K562 (cell line): Measurements from ENCODE around the gene TENT4B. TPM values are rescaled to one million over a fixed set of nuclear protein-coding genes. Genes with fewer than 3 reads are reported as not detected.

Experiments used
- ATAC-seq: fragments of 200-7000 bp; cut with Tn5 transposase; 3 replicates; pipeline ENCODE4 v1.9.1; 2020; ENCODE audit warnings: moderate library complexity
- BruUV-seq: library from RNA; stranded (reverse); fragments of 400-500 nt; replicated peaks from 2 replicates; lab custom pipeline; 2021; lab: Mats Ljungman, UMichigan
- CTCF ChIA-PET: fragments of 300-600 bp; formaldehyde crosslinking; extraction: SDS; loops from one replicate; lab custom pipeline; 2021; ENCODE audit warnings: low intra/inter-chr PET ratio; lab: Yijun Ruan, JAX
- POLR2A ChIA-PET: fragments of 300-600, 350-650 bp; sonication (Branson Sonifier 250); formaldehyde crosslinking; extraction: SDS; loops from one replicate; lab custom pipeline; 2021; ENCODE audit warnings: antibody characterized with exemption, inconsistent platforms; lab: Yijun Ruan, JAX
- DNase-seq, 4 experiments: peaks; one replicate each; pipeline versions ENCODE4 v3.0.0 to v3.0.0-alpha.2; 2011 to 2018; ENCODE audit warnings: low spot score in 3 of 4, mixed read lengths in 3 of 4; ENCODE audit errors: extremely low read depth in 1 of 4
- FAIRE-seq: peaks from 2 replicates; lab custom pipeline; 2011; peaks lifted over from hg19 to GRCh38; lab: Jason Lieb, UNC
- H2AFZ ChIP-seq: 2 replicates; pipeline ENCODE4 v1.6.0; 2011; ENCODE audit warnings: low read depth, low read length, control low read depth, inconsistent platforms
- H3K27ac ChIP-seq: fragments of 200-600 bp; 3 replicates; pipeline ENCODE4 v1.8.0; 2011; ENCODE audit warnings: low read depth, mild to moderate bottlenecking, control low read depth, inconsistent platforms, low read length, moderate library complexity, mixed read lengths; ENCODE audit errors: extremely low read depth
- H3K27me3 ChIP-seq, 2 experiments: fragments of 300-600 bp in 1 of 2; 2 replicates in 1 of 2; 3 replicates in 1 of 2; pipeline versions ENCODE4 v1.6.0 to v1.8.0; 2011; ENCODE audit warnings: inconsistent platforms in 2 of 2, low read length in 2 of 2, mild to moderate bottlenecking in 1 of 2, mixed read lengths in 1 of 2, moderate library complexity in 1 of 2; ENCODE audit not compliant: control insufficient read depth in 2 of 2, insufficient read depth in 2 of 2
- H3K36me3 ChIP-seq: fragments of 300-600 bp; 3 replicates; pipeline ENCODE4 v1.8.0; 2011; ENCODE audit warnings: mild to moderate bottlenecking, low read length, inconsistent platforms; ENCODE audit not compliant: control insufficient read depth, insufficient read depth
- H3K4me1 ChIP-seq, 2 experiments: fragments of 200-600 bp in 1 of 2; replicated peaks in 1 of 2; 2 replicates in 1 of 2; 3 replicates in 1 of 2; pipeline versions ENCODE4 v1.5.1 to v1.8.0; 2011; ENCODE audit warnings: inconsistent platforms in 2 of 2, low read length in 2 of 2, mild to moderate bottlenecking in 1 of 2, mixed read lengths in 1 of 2, moderate library complexity in 1 of 2; ENCODE audit not compliant: control insufficient read depth in 2 of 2, insufficient read depth in 2 of 2
- H3K4me2 ChIP-seq: 2 replicates; pipeline ENCODE4 v1.6.1; 2011; ENCODE audit warnings: low read length, control low read depth, inconsistent platforms, mixed read lengths; ENCODE audit not compliant: insufficient read depth
- H3K4me3 ChIP-seq: fragments of 200-600 bp; sonication (generic), shearing (Covaris generic); 2 replicates; pipeline ENCODE4 v1.5.1; 2016; ENCODE audit warnings: control low read depth, inconsistent platforms
- H3K79me2 ChIP-seq: fragments of 200-600 bp; 3 replicates; pipeline ENCODE4 v1.8.0; 2011; ENCODE audit warnings: low read length, inconsistent platforms; ENCODE audit not compliant: control insufficient read depth, insufficient read depth
- H3K9ac ChIP-seq, 2 experiments: 2 replicates each; pipeline versions ENCODE4 v1.6.0 to v1.6.1; 2011; ENCODE audit warnings: low read depth in 2 of 2, low read length in 2 of 2, control low read depth in 1 of 2, inconsistent platforms in 1 of 2, mild to moderate bottlenecking in 1 of 2, mixed read lengths in 1 of 2; ENCODE audit not compliant: insufficient read depth in 1 of 2
- H3K9me1 ChIP-seq: one replicate; pipeline ENCODE4 v1.6.0; 2011; ENCODE audit warnings: inconsistent platforms, mild to moderate bottlenecking, low read length, moderate library complexity; ENCODE audit not compliant: control insufficient read depth, insufficient read depth
- H3K9me3 ChIP-seq: replicated peaks from 2 replicates; pipeline ENCODE4 v1.5.1; 2011; ENCODE audit warnings: low read depth, low read length, inconsistent platforms; ENCODE audit not compliant: control insufficient read depth, insufficient read depth
- H4K20me1 ChIP-seq: replicated peaks from 2 replicates; pipeline ENCODE4 v1.6.1; 2011; ENCODE audit warnings: low read length, inconsistent platforms, mixed read lengths; ENCODE audit not compliant: control insufficient read depth, insufficient read depth
- NFE2L1 ChIP-seq: fragments of 450-650 bp; IDR thresholded peaks from 2 replicates; pipeline ENCODE4 v1.6.1; 2016; ENCODE audit warnings: missing genetic modification characterization, low read depth, mild to moderate bottlenecking, missing compliant biosample characterization, moderate library complexity, borderline replicate concordance
- RAD21 ChIP-seq, 2 experiments: fragments of 250-450 bp in 1 of 2; fragments of 450-650 bp in 1 of 2; sonication (Bioruptor Pico) in 1 of 2; formaldehyde crosslinking in 1 of 2; IDR thresholded peaks in 1 of 2; conservative IDR thresholded peaks in 1 of 2; 2 replicates each; pipeline versions ENCODE4 v1.4.0 to v1.8.0; 2020 to 2022; ENCODE audit warnings: mild to moderate bottlenecking in 2 of 2, moderate library complexity in 1 of 2
- in situ Hi-C: fragments of 300-500 bp; cut with MboI; formaldehyde crosslinking; loops from 4 replicates; pipeline ENCODE4 v1.15.0; 2018; ENCODE audit warnings: inconsistent platforms, mixed read lengths
- intact Hi-C: fragments of 100-400 bp; cut with micrococcal nuclease; formaldehyde crosslinking; loops from 2 replicates; pipeline ENCODE4 v1.14.2; 2022
- polyA plus RNA-seq, 8 experiments: library from polyadenylated mRNA; depleted of rRNA in 4 of 8; stranded (reverse) in 5 of 8; unstranded in 3 of 8; fragments of >200 nt; fragmentation: Nextera tagmentation in 2 of 8; fragmentation: Illumina TruSeq in 1 of 8; extraction: Ambion mirVana in 2 of 8; extraction: Trizol in 1 of 8; gene quantifications; 2 replicates each; pipeline versions ENCODE4 v1.2.1 to v1.2.3, GENCODE V29; 2011 to 2014; ENCODE audit warnings: inconsistent platforms in 1 of 8, missing spikeins in 1 of 8
- total RNA-seq, 7 experiments: library from RNA; depleted of rRNA in 6 of 7; stranded (reverse); fragments of >200 nt in 6 of 7; fragmentation: Illumina TruSeq in 2 of 7; extraction: Trizol in 2 of 7; gene quantifications; 2 replicates each; pipeline versions ENCODE4 v1.2.1 to v1.2.3, GENCODE V29; 2011 to 2021; ENCODE audit warnings: low replicate concordance in 1 of 7
- TF ChIP-seq, protein P1 (sequence below), 3 experiments: IDR thresholded peaks in 2 of 3; conservative IDR thresholded peaks in 1 of 3; 2 replicates each; pipeline ENCODE4 v1.5.1; 2011 to 2012; ENCODE audit warnings: low read length in 3 of 3, mild to moderate bottlenecking in 3 of 3, control low read depth in 2 of 3, improper control_type of control experiment in 1 of 3, inconsistent platforms in 1 of 3, low read depth in 1 of 3, mixed read lengths in 1 of 3, moderate library complexity in 1 of 3; ENCODE audit not compliant: insufficient read depth in 2 of 3
- TF ChIP-seq, protein P2 (sequence below), 2 experiments: fragments of 450-650 bp; formaldehyde crosslinking in 1 of 2; IDR thresholded peaks; 2 replicates each; pipeline versions ENCODE4 v1.4.0 to v1.6.1; 2014 to 2020; ENCODE audit warnings: mild to moderate bottlenecking in 2 of 2, borderline replicate concordance in 1 of 2, low read depth in 1 of 2

Gene TENT4B
- total and polyA plus RNA-seq, 9 of the 15 experiments (the other 6 are each of a cell fraction or from before 2014, with no cell fraction given): 5.2 to 8.4 (median 7.0) TPM

DNA sequence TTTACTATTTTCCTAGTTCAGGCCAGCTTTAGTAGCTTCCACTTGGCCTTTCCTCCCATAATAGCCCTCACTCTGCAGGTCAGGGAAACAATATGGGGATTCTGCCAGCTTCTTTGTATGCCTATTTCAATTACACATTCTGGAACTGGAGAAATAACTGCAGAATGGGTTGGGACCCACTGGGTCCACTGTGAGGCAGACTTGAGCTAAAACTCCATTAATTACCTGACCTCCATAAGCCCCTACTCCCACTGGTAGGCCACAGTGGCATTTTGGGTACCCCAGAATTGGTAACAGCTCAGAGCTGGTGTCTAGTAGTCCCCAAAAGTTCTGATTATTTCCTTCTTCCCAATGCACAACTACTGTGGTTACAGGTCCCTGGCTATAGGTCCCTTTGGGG lies 16.7 kb upstream of the TENT4B start:
- ATAC-seq: peak; percentile 51; the same call in 1 of the 3 replicates
- POLR2A ChIA-PET: no interaction called here

More for the DNA sequence above, 16.7 kb upstream of the TENT4B start:
- Histone ChIP-seq H3K4me3 (no peak overlapping the region), H3K27me3 (peaks cover 12 to 15% of the 10 kb centered on the region in 2 experiments), H3K27ac (no peak overlapping the region), H2AFZ (no peak overlapping the region), H3K4me2 (no peak overlapping the region), H3K9me3 (no peaks in the 10 kb centered on the region), H3K9ac (no peak overlapping the region), H3K9me1 (no peaks in the 10 kb centered on the region), H3K36me3 (no peaks in the 10 kb centered on the region), H4K20me1 (no peaks in the 10 kb centered on the region), H3K79me2 (no peaks in the 10 kb centered on the region), H3K4me1 (no peaks in the 10 kb centered on the region)
- CTCF ChIA-PET: no interaction called here
- BruUV-seq: no TSS peak
- in situ Hi-C loops: no loop called here
- no peak for TF ChIP-seq NFE2L1 (tag)
- TF ChIP-seq, protein P1, sequence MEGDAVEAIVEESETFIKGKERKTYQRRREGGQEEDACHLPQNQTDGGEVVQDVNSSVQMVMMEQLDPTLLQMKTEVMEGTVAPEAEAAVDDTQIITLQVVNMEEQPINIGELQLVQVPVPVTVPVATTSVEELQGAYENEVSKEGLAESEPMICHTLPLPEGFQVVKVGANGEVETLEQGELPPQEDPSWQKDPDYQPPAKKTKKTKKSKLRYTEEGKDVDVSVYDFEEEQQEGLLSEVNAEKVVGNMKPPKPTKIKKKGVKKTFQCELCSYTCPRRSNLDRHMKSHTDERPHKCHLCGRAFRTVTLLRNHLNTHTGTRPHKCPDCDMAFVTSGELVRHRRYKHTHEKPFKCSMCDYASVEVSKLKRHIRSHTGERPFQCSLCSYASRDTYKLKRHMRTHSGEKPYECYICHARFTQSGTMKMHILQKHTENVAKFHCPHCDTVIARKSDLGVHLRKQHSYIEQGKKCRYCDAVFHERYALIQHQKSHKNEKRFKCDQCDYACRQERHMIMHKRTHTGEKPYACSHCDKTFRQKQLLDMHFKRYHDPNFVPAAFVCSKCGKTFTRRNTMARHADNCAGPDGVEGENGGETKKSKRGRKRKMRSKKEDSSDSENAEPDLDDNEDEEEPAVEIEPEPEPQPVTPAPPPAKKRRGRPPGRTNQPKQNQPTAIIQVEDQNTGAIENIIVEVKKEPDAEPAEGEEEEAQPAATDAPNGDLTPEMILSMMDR (IDR thresholded peaks at IDR 0.05 in 2 of 3, conservative IDR thresholded peaks at IDR 0.05 in 1 of 3; ENCODE audit: insufficient read depth in 2 of 3, low read depth in 1 of 3, low read length in 3 of 3): peak; percentile 31 to 38 (median 33); a peak in 5 of 6 replicates
- peak in 1 of 2 experiments; percentile 52; a peak in 2 of 4 replicates for TF ChIP-seq RAD21 (CRISPR knock-in tag; conservative IDR thresholded peaks at IDR 0.05 in 1 of 2, IDR thresholded peaks at IDR 0.05 in 1 of 2)
- TF ChIP-seq, protein P2, sequence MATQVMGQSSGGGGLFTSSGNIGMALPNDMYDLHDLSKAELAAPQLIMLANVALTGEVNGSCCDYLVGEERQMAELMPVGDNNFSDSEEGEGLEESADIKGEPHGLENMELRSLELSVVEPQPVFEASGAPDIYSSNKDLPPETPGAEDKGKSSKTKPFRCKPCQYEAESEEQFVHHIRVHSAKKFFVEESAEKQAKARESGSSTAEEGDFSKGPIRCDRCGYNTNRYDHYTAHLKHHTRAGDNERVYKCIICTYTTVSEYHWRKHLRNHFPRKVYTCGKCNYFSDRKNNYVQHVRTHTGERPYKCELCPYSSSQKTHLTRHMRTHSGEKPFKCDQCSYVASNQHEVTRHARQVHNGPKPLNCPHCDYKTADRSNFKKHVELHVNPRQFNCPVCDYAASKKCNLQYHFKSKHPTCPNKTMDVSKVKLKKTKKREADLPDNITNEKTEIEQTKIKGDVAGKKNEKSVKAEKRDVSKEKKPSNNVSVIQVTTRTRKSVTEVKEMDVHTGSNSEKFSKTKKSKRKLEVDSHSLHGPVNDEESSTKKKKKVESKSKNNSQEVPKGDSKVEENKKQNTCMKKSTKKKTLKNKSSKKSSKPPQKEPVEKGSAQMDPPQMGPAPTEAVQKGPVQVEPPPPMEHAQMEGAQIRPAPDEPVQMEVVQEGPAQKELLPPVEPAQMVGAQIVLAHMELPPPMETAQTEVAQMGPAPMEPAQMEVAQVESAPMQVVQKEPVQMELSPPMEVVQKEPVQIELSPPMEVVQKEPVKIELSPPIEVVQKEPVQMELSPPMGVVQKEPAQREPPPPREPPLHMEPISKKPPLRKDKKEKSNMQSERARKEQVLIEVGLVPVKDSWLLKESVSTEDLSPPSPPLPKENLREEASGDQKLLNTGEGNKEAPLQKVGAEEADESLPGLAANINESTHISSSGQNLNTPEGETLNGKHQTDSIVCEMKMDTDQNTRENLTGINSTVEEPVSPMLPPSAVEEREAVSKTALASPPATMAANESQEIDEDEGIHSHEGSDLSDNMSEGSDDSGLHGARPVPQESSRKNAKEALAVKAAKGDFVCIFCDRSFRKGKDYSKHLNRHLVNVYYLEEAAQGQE (IDR thresholded peaks at IDR 0.05; ENCODE audit: borderline replicate concordance): peak; percentile 11; the same call in 1 of the 2 replicates
- TF ChIP-seq, protein P2 (CRISPR knock-in tag; IDR thresholded peaks at IDR 0.05; ENCODE audit: low read depth): no peak
- no peak for DNase-seq
- peak; percentile 60 for FAIRE-seq
- intact Hi-C loops: loop anchor here (5.0 kb wide), 1 partner anchor 76 kb away; no protein-coding TSS in a partner anchor
